ENCODE data around the gene IFNLR1. TPM values are rescaled to one million over a fixed set of nuclear protein-coding genes. Genes with fewer than 3 reads are reported as not detected.

IFNLR1 gene
- total and polyA plus RNA-seq, 2 of the 8 experiments (the other 6 are each of a cell fraction or from before 2014, with no cell fraction given), result 6.8 to 10.1 TPM

GRCh38 chr1:24150234-24151174, 36.6 kb downstream of the IFNLR1 start (continued):
- TF ChIP-seq CHD7 (IDR thresholded peaks at IDR 0.05; ENCODE audit: insufficient replicate concordance, low read length) (no peak), SAP30 (IDR thresholded peaks at IDR 0.05; ENCODE audit: insufficient read depth, insufficient replicate concordance, low read length) (no peak), BRCA1 (IDR thresholded peaks at IDR 0.05; ENCODE audit: low read depth, low read length) (no peak), SRF (IDR thresholded peaks at IDR 0.05; ENCODE audit: low read depth, low read length) (no peak), SP2 (IDR thresholded peaks at IDR 0.05; ENCODE audit: low read length) (no peak), JUN (IDR thresholded peaks at IDR 0.05; ENCODE audit: low read depth, low read length) (no peak), PHF8 (conservative IDR thresholded peaks at IDR 0.05; ENCODE audit: low read depth, low read length) (no peak), HDAC6 (IDR thresholded peaks at IDR 0.05; ENCODE audit: low read depth, low read length) (no peak), POLR2AphosphoS5 (IDR thresholded peaks at IDR 0.05; ENCODE audit: low read depth, low read length) (peak; percentile 96)

All from H1 (cell line).